GM12892 (cell line): ENCODE data around the gene BBS10.
"Not testable (repeated sequence)": the region's sequence is repeated elsewhere in the genome, so short reads cannot be mapped to it uniquely, and the experiment has no call there.

Source experiments
- DNase-seq: peaks from one replicate; pipeline ENCODE4 v3.0.0; 2011; ENCODE audit not compliant: insufficient read length
- FAIRE-seq: peaks from 2 replicates; lab custom pipeline; 2011; peaks lifted over from hg19 to GRCh38; lab: Jason Lieb, UNC
- POLR2A ChIP-seq: IDR thresholded peaks from 2 replicates; pipeline ENCODE4 v1.6.1; 2011; ENCODE audit warnings: low read depth, low read length, control low read depth
- POLR2AphosphoS5 ChIP-seq: IDR thresholded peaks from 2 replicates; pipeline ENCODE4 v1.6.1; 2011; ENCODE audit warnings: low read depth, low read length, control low read depth
- TAF1 ChIP-seq: IDR thresholded peaks from 2 replicates; pipeline ENCODE4 v1.6.1; 2011; ENCODE audit warnings: low read depth, mild to moderate bottlenecking, control low read depth, low read length, borderline replicate concordance

BBS10 gene

DNA sequence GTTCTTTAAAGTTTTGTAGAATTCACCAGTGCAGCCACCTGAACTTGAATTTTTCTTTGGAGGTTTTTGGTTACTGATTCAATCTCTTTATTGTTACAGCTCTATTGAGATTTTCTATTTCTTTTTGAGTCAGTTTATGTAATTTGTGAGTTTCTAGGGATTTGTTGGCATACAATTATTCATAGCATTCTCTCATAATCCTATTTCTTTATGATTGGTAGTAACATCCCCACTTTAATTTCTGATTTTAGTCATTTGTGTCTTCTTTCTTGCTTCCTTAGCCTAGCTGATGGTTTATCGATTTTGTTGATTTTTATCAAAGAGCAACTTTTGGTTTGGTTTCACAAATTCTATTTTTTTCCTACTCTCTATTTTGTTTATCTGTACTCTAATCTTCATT, 17.9 kb upstream of the BBS10 start:
- FAIRE-seq: no peak
- no peak for TF ChIP-seq POLR2AphosphoS5
- no peak for TF ChIP-seq POLR2A
- no peak for TF ChIP-seq TAF1

DNA sequence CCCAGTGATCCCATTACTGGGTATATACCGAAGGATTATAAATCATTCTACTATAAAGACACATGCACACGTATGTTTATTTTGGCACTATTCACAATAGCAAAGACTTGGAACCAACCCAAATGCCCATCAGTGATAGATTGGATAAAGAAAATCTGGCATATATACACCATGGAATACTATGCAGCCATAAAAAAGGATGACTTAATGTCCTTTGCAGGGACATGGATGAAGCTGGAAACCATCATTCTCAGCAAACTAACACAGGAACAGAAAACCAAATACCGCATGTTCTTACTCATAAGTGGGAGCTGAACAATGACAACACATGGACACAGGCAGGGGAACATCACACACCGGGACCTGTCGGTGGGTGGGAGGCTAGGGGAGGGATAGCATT, 15.9 kb upstream of the BBS10 start:
- DNase-seq: not testable (repeated sequence)

More for the DNA sequence above, 17.9 kb upstream of the BBS10 start:
- DNase-seq: no peak

DNA sequence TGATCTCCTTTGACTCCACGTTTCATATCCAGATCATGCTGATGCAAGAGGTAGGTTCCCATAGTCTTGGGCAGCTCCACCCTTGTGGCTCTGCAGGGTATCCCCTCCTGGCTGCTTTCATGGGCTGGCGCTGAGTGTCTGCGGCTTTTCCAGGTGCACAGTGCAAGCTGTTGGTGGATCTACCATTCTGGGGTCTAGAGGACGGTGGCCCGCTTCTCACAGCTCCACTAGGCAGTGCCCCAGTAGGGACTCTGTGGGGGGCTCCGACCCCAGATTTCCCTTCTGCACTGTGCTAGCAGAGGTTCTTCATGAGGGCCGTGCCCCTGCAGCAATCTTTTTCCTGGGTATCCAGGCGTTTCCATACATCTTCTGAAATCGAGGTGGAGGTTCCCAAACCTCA, 12.1 kb upstream of the BBS10 start:
- TF ChIP-seq TAF1 (no peak), POLR2AphosphoS5 (no peak), POLR2A (no peak)
- DNase-seq (no peak), FAIRE-seq (no peak)

More for the DNA sequence above, 15.9 kb upstream of the BBS10 start:
- not testable (repeated sequence) for FAIRE-seq

DNA sequence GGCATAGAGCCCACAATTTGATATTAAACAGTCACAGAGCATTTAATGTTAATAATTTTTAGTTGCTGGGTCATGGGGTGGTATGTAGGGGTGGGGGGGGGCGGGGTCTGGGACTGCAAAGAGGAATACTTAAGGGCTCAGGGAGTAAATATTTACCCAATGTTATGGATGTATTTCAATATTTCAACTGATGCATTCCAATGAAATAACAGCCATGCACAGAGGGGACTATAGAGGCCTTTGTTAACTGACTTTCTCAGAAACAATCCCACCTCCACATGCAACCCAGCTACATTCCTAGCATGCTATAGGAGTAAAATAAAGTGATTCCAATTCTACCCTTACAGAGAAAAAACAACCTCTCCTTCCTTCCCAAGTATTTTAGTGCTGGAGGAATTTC, 7.9 kb upstream of the BBS10 start:
- FAIRE-seq (no peak), DNase-seq (no peak)
- no peak for TF ChIP-seq POLR2A
- TF ChIP-seq TAF1: no peak
- TF ChIP-seq POLR2AphosphoS5: no peak

DNA sequence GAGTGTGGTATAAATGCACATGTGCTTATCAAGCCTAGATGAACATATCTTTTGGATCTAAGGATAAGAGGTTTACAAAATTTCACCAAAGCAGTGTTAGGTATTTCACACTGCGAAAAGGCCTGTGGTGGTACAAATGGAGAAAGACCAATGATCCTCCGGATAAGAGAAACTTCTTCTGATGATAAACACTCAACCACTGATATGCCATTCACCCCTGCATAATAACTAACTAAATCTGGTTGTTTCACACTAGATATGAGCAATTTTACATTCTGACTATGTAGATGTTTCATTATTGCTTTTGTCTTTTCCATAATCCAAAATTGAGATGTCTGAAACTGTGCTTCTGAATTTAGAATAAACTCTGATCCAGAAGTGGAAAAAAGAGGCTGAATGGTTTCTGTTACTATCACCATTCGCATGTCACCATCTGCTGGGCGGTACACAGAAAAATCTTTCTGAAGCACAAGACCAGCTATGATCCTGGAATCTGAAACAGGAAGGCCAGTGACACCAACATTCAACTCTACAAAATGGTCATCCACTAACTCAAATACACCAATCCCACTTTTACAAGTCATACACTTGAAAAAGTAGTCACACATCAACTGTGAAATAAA, 1.3 kb downstream of the BBS10 start:
- no peak for DNase-seq
- no peak for TF ChIP-seq POLR2AphosphoS5
- no peak for TF ChIP-seq POLR2A
- TF ChIP-seq TAF1: no peak
- FAIRE-seq: peak; percentile 73

DNA sequence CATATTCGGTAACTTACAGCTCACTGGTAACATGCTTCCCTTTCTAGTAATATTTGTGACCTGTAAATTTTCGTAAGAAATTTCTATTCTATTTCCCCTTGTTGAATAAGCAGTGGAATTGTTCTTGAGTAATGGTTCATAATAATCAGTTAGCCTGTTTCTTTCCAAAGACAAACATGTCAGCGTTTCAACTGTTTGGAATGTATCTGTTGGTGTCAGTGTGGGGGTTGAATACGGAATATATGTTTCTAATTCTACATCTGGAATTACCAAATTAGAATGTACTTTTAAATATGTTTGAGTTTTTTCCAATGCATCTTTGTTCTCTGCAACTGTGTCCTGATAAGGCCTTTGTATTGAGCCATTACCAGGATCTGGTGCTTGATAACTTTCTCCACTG, 2.0 kb downstream of the BBS10 start:
- DNase-seq (no peak), FAIRE-seq (no peak)
- no peak for TF ChIP-seq TAF1
- TF ChIP-seq POLR2AphosphoS5: no peak
- no peak for TF ChIP-seq POLR2A

DNA sequence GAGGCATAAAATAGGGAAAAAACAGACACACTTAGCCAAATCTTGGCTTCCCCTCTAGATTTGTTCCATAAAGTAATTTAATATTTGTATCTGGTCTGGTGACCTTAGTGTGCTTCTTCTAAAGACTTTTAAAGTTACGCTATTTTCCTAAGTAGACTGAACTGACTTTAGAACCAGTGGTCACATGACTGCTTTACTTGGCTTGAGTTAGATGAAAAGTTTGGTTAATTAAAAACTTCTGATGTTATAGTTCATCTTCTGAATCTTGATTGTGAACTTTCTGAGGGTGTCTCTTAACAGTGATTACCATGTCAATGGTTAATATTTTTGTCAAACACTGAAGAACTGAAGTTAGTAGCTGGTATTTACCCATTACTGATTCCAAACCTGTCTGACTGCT, 2.6 kb downstream of the BBS10 start:
- DNase-seq (no peak), FAIRE-seq (no peak)
- TF ChIP-seq POLR2AphosphoS5 (no peak), POLR2A (no peak), TAF1 (no peak)

DNA sequence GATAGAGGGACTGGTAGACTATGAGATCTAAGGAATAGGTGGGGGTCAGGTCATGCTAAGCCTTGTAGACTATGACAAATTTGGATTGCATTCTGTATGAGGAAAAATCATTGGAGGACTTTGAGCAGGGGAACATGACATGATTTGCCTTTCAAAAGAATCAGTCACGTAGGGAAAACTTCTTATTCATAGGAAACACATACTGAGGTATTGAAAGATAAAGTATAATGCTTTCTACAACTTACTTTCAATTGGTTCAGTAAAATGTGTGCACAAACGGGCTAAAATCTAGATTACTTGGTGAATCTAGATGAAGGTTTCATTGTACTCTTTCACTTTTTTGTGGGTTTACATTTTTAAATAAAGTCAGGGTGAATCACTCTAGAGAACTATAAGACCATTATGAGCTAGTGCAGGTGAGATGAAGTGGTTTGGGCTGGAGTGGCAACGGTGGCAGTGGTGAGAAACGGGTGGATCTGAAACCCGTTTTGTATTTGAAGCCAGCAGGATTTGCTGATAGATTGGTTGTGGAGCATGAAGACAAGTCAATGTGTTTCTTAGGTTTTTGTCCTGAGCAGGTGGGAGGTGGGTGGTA, 6.7 kb downstream of the BBS10 start:
- DNase-seq (no peak), FAIRE-seq (no peak)
- TF ChIP-seq POLR2A (no peak), POLR2AphosphoS5 (no peak), TAF1 (no peak)

DNA sequence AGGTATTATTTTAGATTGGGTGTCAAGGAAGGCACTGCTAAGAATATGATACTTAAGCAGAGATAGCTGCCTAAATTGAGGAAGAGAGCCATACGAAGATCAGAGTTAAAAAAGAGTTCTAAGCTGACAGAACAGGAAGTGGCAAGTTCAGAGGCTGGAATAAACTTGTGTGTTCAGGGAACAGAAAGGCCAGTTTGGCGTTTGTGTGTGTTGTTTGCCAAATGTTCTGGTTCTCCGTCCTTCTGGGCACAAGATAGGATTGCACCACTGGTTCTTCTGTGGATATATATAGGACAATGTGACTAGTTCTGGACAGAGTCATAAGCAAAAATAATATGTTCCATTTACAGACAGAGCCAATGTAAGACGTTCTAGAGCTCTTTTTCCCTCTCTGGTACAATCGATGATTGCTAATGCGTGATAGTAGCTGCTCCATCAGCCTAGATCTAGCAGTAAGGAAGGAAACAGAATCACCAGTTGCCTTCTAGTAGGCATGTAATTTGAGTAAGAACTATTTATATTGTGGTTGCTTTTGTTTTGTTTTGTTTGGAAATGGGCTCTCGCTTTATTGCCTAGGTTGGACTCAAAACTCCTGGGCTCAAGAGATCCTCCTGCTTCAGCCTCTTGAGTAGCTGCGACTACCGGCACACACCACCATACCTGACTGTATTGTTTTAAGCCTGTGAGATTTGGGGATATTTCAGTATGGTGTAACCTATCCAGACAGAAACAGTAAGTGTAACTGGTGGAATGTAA, 7.4 kb downstream of the BBS10 start:
- TF ChIP-seq TAF1 (no peak), POLR2A (no peak), POLR2AphosphoS5 (no peak)
- FAIRE-seq: no peak
- no peak for DNase-seq

DNA sequence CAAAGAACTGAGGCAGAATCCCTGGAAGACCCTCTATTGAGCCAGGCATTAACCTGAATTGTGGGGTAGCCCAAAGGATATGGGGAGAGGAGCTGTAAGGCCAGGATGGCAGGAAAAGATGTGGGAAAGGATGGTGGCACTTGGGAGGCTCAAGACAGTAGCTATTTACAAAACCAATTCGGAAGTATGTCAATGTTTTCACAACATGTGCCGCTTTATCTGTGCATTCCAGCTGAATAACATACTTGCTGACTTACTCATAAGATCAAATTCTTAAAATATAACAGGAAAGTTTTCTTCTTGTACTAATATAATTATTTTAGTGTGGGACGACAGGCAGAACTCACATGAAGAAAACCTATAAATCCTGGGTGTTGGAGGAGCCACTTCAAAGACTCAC, 10.6 kb downstream of the BBS10 start:
- DNase-seq: no peak
- FAIRE-seq: no peak
- TF ChIP-seq POLR2AphosphoS5 (no peak), POLR2A (no peak), TAF1 (no peak)

DNA sequence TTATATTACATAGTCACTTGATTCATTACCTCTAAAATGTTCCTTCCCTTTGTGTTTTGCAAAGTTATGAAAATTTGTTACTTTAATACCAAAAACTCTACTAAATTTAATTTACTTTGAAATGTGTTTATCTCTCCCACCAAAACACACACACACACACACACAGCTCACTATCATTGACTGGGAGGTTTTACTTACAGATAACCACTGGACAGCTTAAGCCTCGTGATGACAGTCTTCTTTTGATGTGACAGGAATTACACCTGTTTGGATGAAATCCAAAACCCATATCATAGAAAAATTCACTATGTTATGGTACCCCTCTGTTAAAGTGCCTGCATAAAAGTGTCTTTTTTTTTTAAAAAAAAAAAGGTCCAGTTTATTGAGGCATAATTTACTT, 15.6 kb downstream of the BBS10 start:
- FAIRE-seq (no peak), DNase-seq (no peak)
- TF ChIP-seq TAF1 (no peak), POLR2A (no peak), POLR2AphosphoS5 (no peak)

DNA sequence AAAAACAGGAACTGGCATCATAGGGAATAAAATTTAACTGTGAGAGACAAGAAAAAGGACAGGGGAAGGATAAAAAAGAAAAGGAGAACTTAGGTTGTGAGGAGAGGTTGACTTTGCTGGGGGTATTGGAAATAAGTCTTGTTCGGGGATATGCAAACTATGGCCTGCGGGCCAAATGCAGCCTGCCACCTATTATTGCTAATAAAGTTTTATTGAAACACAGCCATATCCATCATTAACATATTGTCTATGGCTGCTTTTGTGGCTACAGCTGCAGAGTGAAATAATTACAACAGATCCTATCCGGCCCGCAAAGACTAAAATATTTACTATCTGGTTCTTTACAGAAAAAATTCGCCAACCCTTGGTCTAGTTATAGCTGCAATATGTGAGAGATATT, 18.6 kb downstream of the BBS10 start:
- FAIRE-seq: no peak
- TF ChIP-seq TAF1 (no peak), POLR2A (no peak), POLR2AphosphoS5 (no peak)
- no peak for DNase-seq

DNA sequence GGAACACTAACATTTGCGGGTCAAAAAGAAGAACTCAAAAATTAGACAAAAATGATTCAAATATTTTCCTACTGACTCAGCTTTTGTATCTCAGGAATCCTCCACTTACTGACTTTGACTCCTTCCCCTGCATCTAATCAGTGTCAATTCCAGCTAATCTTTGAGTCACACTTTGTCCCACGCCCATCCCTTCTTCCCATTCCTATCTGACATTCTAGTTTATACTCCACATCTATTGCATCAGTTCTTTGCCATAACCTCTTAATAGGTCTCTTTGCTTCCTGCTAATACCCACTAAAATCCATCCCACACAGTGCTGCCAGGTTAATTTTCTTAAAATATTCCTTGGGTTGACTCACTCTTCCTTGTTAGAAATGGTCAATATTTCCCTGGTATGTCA, 19.1 kb downstream of the BBS10 start:
- no peak for DNase-seq
- TF ChIP-seq POLR2AphosphoS5 (no peak), POLR2A (no peak), TAF1 (no peak)
- FAIRE-seq: no peak

DNA sequence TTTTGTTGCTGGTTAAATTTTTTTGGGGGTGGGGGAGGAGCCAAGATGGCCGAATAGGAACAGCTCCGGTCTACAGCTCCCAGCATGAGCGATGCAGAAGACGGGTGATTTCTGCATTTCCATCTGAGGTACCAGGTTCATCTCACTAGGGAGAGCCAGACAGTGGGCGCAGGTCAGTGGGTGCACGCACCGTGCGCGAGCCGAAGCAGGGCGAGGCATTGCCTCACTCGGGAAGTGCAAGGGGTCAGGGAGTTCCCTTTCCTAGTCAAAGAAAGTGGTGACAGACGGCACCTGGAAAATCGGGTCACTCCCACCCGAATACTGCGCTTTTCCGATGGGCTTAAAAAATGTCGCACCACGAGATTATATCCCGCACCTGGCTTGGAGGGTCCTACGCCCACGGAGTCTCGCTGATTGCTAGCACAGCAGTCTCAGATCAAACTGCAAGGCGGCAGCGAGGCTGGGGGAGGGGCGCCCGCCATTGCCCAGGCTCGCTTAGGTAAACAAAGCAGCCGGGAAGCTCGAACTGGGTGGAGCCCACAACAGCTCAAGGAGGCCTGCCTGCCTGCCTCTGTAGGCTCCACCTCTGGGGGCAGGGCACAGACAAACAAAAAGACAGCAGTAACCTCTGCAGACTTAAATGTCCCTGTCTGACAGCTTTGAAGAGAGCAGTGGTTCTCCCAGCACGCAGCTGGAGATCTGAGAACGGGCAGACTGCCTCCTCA, 28.5 kb downstream of the BBS10 start:
- not testable (repeated sequence) for FAIRE-seq, DNase-seq
